Measurements from ENCODE around the gene MTMR2.

The MTMR2 gene

GRCh38 chr11:95918720-95919119 lies 5.2 kb downstream of the MTMR2 start:
- DNase-seq (ENCODE audit: low read depth in 4 of 4, low spot score in 1 of 4): no peak

- DNase-seq (ENCODE audit: low read depth in 4 of 4, low spot score in 1 of 4): no peak
Observed at GRCh38 chr11:95918056-95918455, 5.9 kb downstream of the MTMR2 start.

- DNase-seq (ENCODE audit: low read depth in 4 of 4, low spot score in 1 of 4): no peak
Observed at GRCh38 chr11:95917193-95918036, 6.5 kb downstream of the MTMR2 start.

- no peak for DNase-seq (ENCODE audit: low read depth in 4 of 4, low spot score in 1 of 4)
Observed at GRCh38 chr11:95916049-95916448, 7.9 kb downstream of the MTMR2 start.

GRCh38 chr11:95915051-95915450 lies 8.9 kb downstream of the MTMR2 start:
- DNase-seq (ENCODE audit: low read depth in 4 of 4, low spot score in 1 of 4): no peak

- DNase-seq (ENCODE audit: low read depth in 4 of 4, low spot score in 1 of 4): no peak
Observed at GRCh38 chr11:95913830-95914615, 9.9 kb downstream of the MTMR2 start.

- DNase-seq (ENCODE audit: low read depth in 4 of 4, low spot score in 1 of 4): no peak
Observed at GRCh38 chr11:95912902-95913560, 10.9 kb downstream of the MTMR2 start.

GRCh38 chr11:95911369-95911759 lies 12.5 kb downstream of the MTMR2 start:
- DNase-seq (ENCODE audit: low read depth in 4 of 4, low spot score in 1 of 4): no peak

GRCh38 chr11:95910638-95911368 lies 13.1 kb downstream of the MTMR2 start:
- no peak for DNase-seq (ENCODE audit: low read depth in 4 of 4, low spot score in 1 of 4)

- no peak for DNase-seq (ENCODE audit: low read depth in 4 of 4, low spot score in 1 of 4)
Observed at GRCh38 chr11:95908826-95909225, 15.1 kb downstream of the MTMR2 start.

- no peak for DNase-seq (ENCODE audit: low read depth in 4 of 4, low spot score in 1 of 4)
Observed at GRCh38 chr11:95907476-95907875, 16.4 kb downstream of the MTMR2 start.

GRCh38 chr11:95904009-95904650 lies 19.8 kb downstream of the MTMR2 start:
- no peak for DNase-seq (ENCODE audit: low read depth in 4 of 4, low spot score in 1 of 4)

- DNase-seq (ENCODE audit: low read depth in 4 of 4, low spot score in 1 of 4): no peak
Observed at GRCh38 chr11:95898782-95899181, 25.1 kb downstream of the MTMR2 start.

- no peak for DNase-seq (ENCODE audit: low read depth in 4 of 4, low spot score in 1 of 4)
Observed at GRCh38 chr11:95897731-95898130, 26.2 kb downstream of the MTMR2 start.

GRCh38 chr11:95895815-95896214 lies 28.1 kb downstream of the MTMR2 start:
- no peak for DNase-seq (ENCODE audit: low read depth in 4 of 4, low spot score in 1 of 4)

- no peak for DNase-seq (ENCODE audit: low read depth in 4 of 4, low spot score in 1 of 4)
Observed at GRCh38 chr11:95892892-95893570, 30.9 kb downstream of the MTMR2 start.

- no peak for DNase-seq (ENCODE audit: low read depth in 4 of 4, low spot score in 1 of 4)
Observed at GRCh38 chr11:95892492-95892891, 31.4 kb downstream of the MTMR2 start.

GRCh38 chr11:95891423-95892170 lies 32.3 kb downstream of the MTMR2 start:
- no peak for DNase-seq (ENCODE audit: low read depth in 4 of 4, low spot score in 1 of 4)

GRCh38 chr11:95888852-95889251 lies 35.1 kb downstream of the MTMR2 start:
- no peak for DNase-seq (ENCODE audit: low read depth in 4 of 4, low spot score in 1 of 4)
